Prostate gland (tissue), 2 donors: ENCODE data around the gene STMND1. TPM values are rescaled to one million over a fixed set of nuclear protein-coding genes. Genes with fewer than 3 reads are reported as not detected.

Experiments
- DNase-seq: peaks from one replicate; pipeline ENCODE4 v3.0.0-alpha.2; 2019; ENCODE audit warnings: low spot score
- H3K27ac ChIP-seq, 2 donors: fragments of 200-600 bp; sonication (generic); 2 replicates each; pipeline ENCODE4 v1.5.1; 2017 to 2019
- H3K27me3 ChIP-seq: fragments of 200-600 bp; sonication (generic); replicated peaks from 2 replicates; pipeline ENCODE4 v1.5.1; 2019; ENCODE audit not compliant: insufficient read depth
- H3K36me3 ChIP-seq, 2 donors: fragments of 200-600 bp; sonication (generic); 1 replicate in 1 of 2; 2 replicates in 1 of 2; pipeline versions ENCODE4 v1.5.1 to v1.8.1; 2017 to 2019
- H3K4me1 ChIP-seq: fragments of 200-600 bp; sonication (generic); replicated peaks from 2 replicates; pipeline ENCODE4 v1.5.1; 2019
- H3K4me3 ChIP-seq, 2 donors: fragments of 200-600 bp; sonication (generic); 2 replicates each; pipeline ENCODE4 v1.5.1; 2017 to 2019
- H3K9me3 ChIP-seq: fragments of 200-600 bp; sonication (generic); 2 replicates; pipeline ENCODE4 v1.5.1; 2017
- CTCF ChIP-seq, 4 experiments: fragments of 200-600 bp in 2 of 4; fragments of 450-650 bp in 2 of 4; sonication (generic) in 2 of 4; IDR thresholded peaks; 1 replicate in 3 of 4; 2 replicates in 1 of 4; pipeline ENCODE4 v1.5.1; 2016 to 2019; ENCODE audit warnings: antibody characterized with exemption in 4 of 4, mild to moderate bottlenecking in 2 of 4, moderate library complexity in 2 of 4
- POLR2A ChIP-seq: fragments of 450-650 bp; IDR thresholded peaks from one replicate; pipeline ENCODE4 v1.6.1; 2016; ENCODE audit warnings: antibody characterized with exemption, mild to moderate bottlenecking
- POLR2AphosphoS5 ChIP-seq: sonication (generic); formaldehyde crosslinking; IDR thresholded peaks from one replicate; pipeline ENCODE4 v1.6.1; 2017; ENCODE audit warnings: antibody characterized with exemption
- WGBS: methylation state at CpG from one replicate; pipeline ENCODE4 v1.1.5; 2018; 5-methylcytosine and 5-hydroxymethylcytosine counted together
- intact Hi-C: fragments of 100-400 bp; cut with DNase I; formaldehyde crosslinking; loops from one replicate; pipeline ENCODE4 v1.14.2; 2022
- total RNA-seq, 2 donors: library from RNA; depleted of rRNA; stranded (reverse); fragments of >200 nt; gene quantifications; one replicate each; pipeline ENCODE4 v1.1.0, GENCODE V29; 2016

Gene STMND1
- total RNA-seq, 2 donors from 2014 or later, result 15.6 TPM; not detected in 1

GRCh38 chr6:17100806-17101205 is 1.0 kb upstream of the STMND1 start:
- 54% methylated on average over 1 of the region's 1 CpG for WGBS
- Histone ChIP-seq H3K27me3 (no peaks in the 10 kb centered on the region), H3K36me3 (no peaks in the 10 kb centered on the region), H3K9me3 (no peaks in the 10 kb centered on the region), H3K27ac (no peak overlapping the region), H3K4me3 (no peak overlapping the region), H3K4me1 (no peaks in the 10 kb centered on the region)
- DNase-seq, result no peak
- TF ChIP-seq CTCF (IDR thresholded peaks at IDR 0.05), result no peak
- TF ChIP-seq POLR2AphosphoS5, result no peak
- TF ChIP-seq POLR2A, result no peak
- intact Hi-C loops, result no loop called here

GRCh38 chr6:17102258-17102870 is 514 bp downstream of the STMND1 start:
- no peaks in the 10 kb centered on the region for H3K9me3 ChIP-seq
- no peaks in the 10 kb centered on the region for H3K27me3 ChIP-seq
- TF ChIP-seq CTCF (IDR thresholded peaks at IDR 0.05) (no peak), POLR2A (no peak), POLR2AphosphoS5 (no peak)
- 23% methylated on average over 23 of the region's 23 CpGs for WGBS
- H3K27ac ChIP-seq, result no peak overlapping the region
- no peak for DNase-seq
- intact Hi-C loops, result no loop called here
- H3K4me3 ChIP-seq, result peak overlapping the region; percentile 14 to 28
- H3K36me3 ChIP-seq, result no peaks in the 10 kb centered on the region
- no peaks in the 10 kb centered on the region for H3K4me1 ChIP-seq

GRCh38 chr6:17103715-17104114 is 1.9 kb downstream of the STMND1 start:
- no peak overlapping the region for H3K4me3 ChIP-seq
- no peaks in the 10 kb centered on the region for H3K4me1 ChIP-seq
- no peak for DNase-seq
- no peaks in the 10 kb centered on the region for H3K27me3 ChIP-seq
- no peaks in the 10 kb centered on the region for H3K36me3 ChIP-seq
- H3K9me3 ChIP-seq, result no peaks in the 10 kb centered on the region
- WGBS, result 91% methylated on average over 8 of the region's 8 CpGs
- intact Hi-C loops, result no loop called here
- TF ChIP-seq POLR2A (no peak), POLR2AphosphoS5 (no peak), CTCF (IDR thresholded peaks at IDR 0.05) (no peak)
- H3K27ac ChIP-seq, result no peak overlapping the region

GRCh38 chr6:17107863-17108262 is 6.0 kb downstream of the STMND1 start:
- Histone ChIP-seq H3K4me3 (no peak overlapping the region), H3K36me3 (no peaks in the 10 kb centered on the region), H3K27me3 (no peaks in the 10 kb centered on the region), H3K27ac (no peak overlapping the region), H3K9me3 (no peaks in the 10 kb centered on the region), H3K4me1 (no peaks in the 10 kb centered on the region)
- intact Hi-C loops, result no loop called here
- no peak for DNase-seq
- TF ChIP-seq CTCF (IDR thresholded peaks at IDR 0.05) (no peak), POLR2AphosphoS5 (no peak), POLR2A (no peak)
